ENCODE results near the gene HPN.
"Not testable (repeated sequence)": the region's sequence is repeated elsewhere in the genome, so short reads cannot be mapped to it uniquely, and the experiment has no call there.

The HPN gene

DNA sequence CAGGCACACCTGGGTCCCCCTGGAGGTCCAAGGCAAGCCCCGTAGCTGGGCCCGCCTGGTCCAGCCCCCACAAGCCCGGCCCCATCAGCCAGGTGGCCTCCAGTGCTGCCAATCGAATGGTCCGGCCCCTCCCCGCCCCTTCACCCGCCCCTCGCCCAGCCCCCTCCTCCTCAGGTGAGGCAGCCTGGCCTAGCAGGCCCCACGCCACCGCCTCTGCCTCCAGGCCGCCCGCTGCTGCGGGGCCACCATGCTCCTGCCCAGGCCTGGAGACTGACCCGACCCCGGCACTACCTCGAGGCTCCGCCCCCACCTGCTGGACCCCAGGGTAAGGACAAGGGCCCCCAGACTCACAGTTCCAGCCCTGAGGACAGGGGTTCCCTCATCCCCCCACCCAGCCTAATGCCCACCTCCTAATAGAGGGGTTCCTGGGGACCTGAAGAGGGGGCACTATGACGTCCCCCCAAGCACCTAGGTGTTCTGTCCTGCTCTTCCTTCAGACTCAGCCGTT, at the start of gene HPN:
Gene HPN, plus strand, starts transcription at position 174 of the 508 bp plus-strand sequence. CDS start 786 bp downstream, outside the sequence.
- peak within 1 kb of the TSS; percentile 99 for H3K4me3 ChIP-seq (ENCODE audit: low read depth, low read length)
- DNase-seq (ENCODE audit: low read depth) = peak; percentile 70
- TF ChIP-seq, protein P1, sequence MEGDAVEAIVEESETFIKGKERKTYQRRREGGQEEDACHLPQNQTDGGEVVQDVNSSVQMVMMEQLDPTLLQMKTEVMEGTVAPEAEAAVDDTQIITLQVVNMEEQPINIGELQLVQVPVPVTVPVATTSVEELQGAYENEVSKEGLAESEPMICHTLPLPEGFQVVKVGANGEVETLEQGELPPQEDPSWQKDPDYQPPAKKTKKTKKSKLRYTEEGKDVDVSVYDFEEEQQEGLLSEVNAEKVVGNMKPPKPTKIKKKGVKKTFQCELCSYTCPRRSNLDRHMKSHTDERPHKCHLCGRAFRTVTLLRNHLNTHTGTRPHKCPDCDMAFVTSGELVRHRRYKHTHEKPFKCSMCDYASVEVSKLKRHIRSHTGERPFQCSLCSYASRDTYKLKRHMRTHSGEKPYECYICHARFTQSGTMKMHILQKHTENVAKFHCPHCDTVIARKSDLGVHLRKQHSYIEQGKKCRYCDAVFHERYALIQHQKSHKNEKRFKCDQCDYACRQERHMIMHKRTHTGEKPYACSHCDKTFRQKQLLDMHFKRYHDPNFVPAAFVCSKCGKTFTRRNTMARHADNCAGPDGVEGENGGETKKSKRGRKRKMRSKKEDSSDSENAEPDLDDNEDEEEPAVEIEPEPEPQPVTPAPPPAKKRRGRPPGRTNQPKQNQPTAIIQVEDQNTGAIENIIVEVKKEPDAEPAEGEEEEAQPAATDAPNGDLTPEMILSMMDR (IDR thresholded peaks at IDR 0.05; ENCODE audit: control insufficient read depth, extremely low read depth, insufficient read depth) = no peak

DNA sequence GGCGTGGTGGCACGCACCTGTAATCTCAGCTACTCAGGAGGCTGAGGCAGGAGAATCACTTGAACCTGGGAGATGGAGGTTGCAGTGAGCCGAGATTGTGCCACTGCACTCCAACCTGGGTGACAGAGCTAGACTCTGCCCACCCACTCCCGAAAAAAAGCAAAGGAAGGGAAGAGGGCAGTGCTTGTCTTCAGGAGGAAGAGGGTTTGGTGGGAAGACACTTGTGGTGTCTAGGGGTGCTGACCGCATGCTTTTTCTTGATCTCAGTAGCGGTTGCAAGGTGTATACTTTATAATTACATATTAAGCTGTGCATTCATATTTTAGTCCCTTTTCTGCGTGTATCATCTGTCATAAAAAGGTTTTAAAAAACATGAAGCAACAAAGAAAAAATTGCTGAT, 48.9 kb upstream of the HPN start:
- not testable (repeated sequence) for H3K4me3 ChIP-seq (ENCODE audit: low read depth, low read length); DNase-seq (ENCODE audit: low read depth)

DNA sequence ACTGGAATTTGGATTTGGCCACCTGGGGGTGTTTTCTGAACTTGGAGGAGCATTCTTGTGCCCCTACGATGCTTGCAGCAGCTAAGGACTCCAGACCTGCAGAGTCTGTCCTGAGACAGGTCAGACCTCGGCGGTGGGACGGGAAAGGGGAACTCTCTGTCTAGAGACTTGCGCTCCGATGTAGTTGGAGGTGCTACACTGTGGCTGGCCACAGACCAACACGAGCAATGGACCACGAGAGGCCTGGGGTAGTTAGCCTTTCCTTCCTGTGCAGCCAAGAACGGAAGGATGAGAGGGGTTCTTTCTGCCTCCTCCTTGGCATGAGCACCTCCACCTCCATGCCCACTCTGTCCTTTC, 47.3 kb upstream of the HPN start:
- no peak overlapping the region for H3K4me3 ChIP-seq (ENCODE audit: low read depth, low read length)
- TF ChIP-seq, protein P1 (IDR thresholded peaks at IDR 0.05; ENCODE audit: control insufficient read depth, extremely low read depth, insufficient read depth) = no peak
- DNase-seq (ENCODE audit: low read depth) = no peak

DNA sequence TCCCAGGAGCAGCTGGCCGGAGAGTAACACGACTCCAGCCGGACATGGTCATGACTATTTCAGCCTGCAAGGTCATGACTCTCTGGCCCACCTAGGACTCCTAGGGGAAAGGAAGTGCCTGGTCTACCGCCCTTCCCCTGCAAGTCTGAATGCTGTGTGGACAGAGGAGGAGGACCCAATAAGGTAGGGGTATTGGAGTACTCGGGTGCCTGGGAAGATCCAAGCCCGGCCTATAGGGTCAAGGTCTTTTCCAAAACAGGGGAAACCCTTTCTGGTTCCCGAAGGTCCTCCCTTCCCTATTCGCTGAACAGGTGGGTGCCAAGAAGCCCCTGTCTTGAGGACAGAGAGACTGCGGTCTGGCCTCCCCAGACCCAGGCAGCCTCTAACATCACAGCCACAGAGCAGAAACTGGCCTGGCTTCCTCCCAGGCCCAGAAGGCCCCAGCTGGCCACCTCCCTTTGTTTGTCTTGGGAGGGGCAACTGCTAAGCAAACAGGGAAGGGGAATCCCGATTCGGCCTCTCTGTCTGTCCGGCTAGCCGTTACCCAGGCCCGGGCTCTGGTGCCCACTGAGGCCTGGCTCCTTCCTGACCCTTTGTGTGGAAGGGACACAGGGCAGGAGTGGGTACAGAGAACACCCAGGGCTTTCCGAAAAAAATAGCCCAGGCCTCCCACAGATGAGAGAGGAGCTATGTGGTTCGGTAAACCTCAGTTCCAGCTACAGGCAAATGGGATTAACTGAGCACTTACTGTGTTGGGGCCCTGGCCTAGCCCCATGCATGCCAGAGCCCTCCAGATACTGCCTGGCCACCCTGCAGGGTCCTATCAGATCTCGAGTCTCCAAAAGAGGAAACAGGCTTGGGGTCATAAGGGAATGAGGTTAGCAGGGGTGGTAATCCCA, 46.6 kb upstream of the HPN start:
- peak; percentile 74 for DNase-seq (ENCODE audit: low read depth)
- H3K4me3 ChIP-seq (ENCODE audit: low read depth, low read length) = peak overlapping the region; percentile 14; the same call in 1 of the 2 replicates
- TF ChIP-seq, protein P1 (IDR thresholded peaks at IDR 0.05; ENCODE audit: control insufficient read depth, extremely low read depth, insufficient read depth) = no peak

DNA sequence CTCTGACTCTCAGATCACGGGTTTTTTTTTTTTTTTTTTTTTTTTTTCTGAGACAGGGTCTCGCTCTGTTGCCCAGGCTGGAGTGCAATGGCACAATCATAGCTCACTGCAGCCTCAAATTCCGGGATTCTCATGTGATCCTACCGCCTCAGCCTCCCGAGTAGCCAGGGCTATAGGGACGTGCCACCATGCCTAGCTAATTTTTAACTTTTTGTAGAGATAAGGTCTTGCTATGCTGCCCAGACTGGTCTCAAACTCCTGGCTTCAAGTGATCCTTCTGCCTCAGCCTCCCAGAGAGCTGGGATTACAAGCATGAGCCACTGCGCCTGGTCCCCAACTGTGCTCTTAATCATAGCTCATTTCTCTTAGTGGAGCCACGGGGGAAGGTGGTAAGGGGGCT, 46.0 kb upstream of the HPN start:
- no peak overlapping the region for H3K4me3 ChIP-seq (ENCODE audit: low read depth, low read length)
- DNase-seq (ENCODE audit: low read depth) = no peak
- TF ChIP-seq, protein P1 (IDR thresholded peaks at IDR 0.05; ENCODE audit: control insufficient read depth, extremely low read depth, insufficient read depth) = no peak

DNA sequence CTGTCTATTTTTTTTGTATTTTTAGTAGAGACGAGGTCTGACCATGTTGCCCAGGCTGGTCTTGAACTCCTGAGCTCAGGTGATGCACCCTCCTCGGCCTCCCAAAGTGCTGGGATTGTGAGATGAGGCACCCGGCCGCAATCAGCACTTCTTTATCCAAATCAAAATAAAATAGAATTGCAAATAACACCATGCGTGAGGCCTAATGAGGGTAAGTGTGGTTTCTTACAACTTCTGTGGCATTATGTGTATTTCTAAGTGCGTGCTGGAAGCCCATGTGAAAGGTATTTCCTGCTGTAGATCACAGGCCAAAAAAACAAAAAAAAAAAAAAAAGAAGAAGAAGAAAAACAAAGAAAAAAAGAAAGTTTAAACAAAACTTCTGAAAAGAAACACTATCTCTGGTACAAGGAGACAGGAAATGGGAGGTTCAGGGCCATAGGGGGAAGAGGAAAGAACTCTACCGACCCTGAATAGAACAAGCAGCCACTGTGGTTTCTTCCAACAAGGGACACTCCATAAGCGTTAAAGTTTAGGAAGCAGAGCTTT, 44.4 kb upstream of the HPN start:
- H3K4me3 ChIP-seq (ENCODE audit: low read depth, low read length) = no peak overlapping the region
- TF ChIP-seq, protein P1 (IDR thresholded peaks at IDR 0.05; ENCODE audit: control insufficient read depth, extremely low read depth, insufficient read depth) = no peak
- DNase-seq (ENCODE audit: low read depth) = no peak

DNA sequence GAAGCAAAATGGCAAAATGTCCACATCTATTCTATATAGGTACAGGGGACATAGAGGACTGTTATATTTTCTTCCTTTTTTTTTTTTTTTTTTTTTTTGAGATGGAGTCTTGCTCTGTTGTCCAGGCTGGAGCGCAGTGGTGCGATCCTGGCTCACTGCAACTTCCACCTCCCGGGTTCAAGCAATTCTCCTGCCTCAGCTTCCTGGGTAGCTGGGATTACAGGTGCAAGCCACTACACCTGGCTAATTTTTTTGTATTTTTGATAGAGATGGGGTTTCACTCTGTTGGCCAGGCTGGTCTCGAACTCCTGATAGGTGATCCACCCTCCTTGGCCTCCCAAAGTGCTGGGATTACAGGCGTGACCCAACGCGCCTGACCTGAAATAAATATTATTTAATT, 43.3 kb upstream of the HPN start:
- H3K4me3 ChIP-seq (ENCODE audit: low read depth, low read length); DNase-seq (ENCODE audit: low read depth): not testable (repeated sequence)

Measured in LNCaP clone FGC (cell line).